Right ventricle myocardium inferior (tissue), 1 donor: Measurements from ENCODE around the gene IL1R1. TPM values are rescaled to one million over a fixed set of nuclear protein-coding genes. Genes with fewer than 3 reads are reported as not detected.
"Not testable (repeated sequence)": the region's sequence is repeated elsewhere in the genome, so short reads cannot be mapped to it uniquely, and the experiment has no call there.

Source experiments
- ATAC-seq: fragments of 200-7000 bp; cut with Tn5 transposase; one replicate; pipeline ENCODE4 v1.9.1; 2020; ENCODE audit warnings: mild to moderate bottlenecking, moderate library complexity
- DNase-seq: peaks from one replicate; pipeline ENCODE4 v3.0.0; 2021; ENCODE audit errors: missing footprints
- intact Hi-C: fragments of 100-400 bp; cut with DNase I; formaldehyde crosslinking; loops from one replicate; pipeline ENCODE4 v1.11.0; 2022
- long read RNA-seq: library from polyadenylated mRNA; unstranded; transcript quantifications from one replicate; pipeline ENCODE4 v2.0.0, GENCODE V29; 2021
- total RNA-seq: library from RNA; stranded (reverse); fragmentation: NEBNext Ultra II Directional; extraction: Animal tissue kit (Norgen Biotek cat#: 25700); gene quantifications from one replicate; pipeline ENCODE4 v1.2.1, GENCODE V29; 2021
- donor health status: DM: no; HTN: yes; CAD: no; lungs with severe emphysema.

IL1R1 gene
- total RNA-seq, result 26.6 TPM
- long read RNA-seq, full-length matches to known transcripts, result 8 of 12 reads
- long read RNA-seq, partial matches to known transcripts, result 0 of 12 reads
- long read RNA-seq, other reads (novel, unspliced or antisense), result 4 of 12 reads

GRCh38 chr2:102141970-102142828, at the start of gene IL1R1:
TSS of gene IL1R1 (plus strand) at chr2:102142746. CDS start at chr2:102157725, 14,979 bp downstream.
- peak; percentile 92 for DNase-seq
- ATAC-seq, result peak; percentile 94
- intact Hi-C loops, result loop anchor here (5.0 kb wide), 2 partner anchors 40 to 70 kb away; no protein-coding TSS in a partner anchor

- intact Hi-C loops, result no loop called here
- DNase-seq, result no peak
- no peak for ATAC-seq
These were observed 48.9 kb upstream of the IL1R1 start for GRCh38 chr2:102093662-102094061.

- DNase-seq (no peak), ATAC-seq (no peak)
- intact Hi-C loops, result no loop called here
These were observed 47.6 kb upstream of the IL1R1 start for GRCh38 chr2:102094917-102095316.

- DNase-seq (no peak), ATAC-seq (no peak)
- intact Hi-C loops, result no loop called here
These were observed 46.4 kb upstream of the IL1R1 start for GRCh38 chr2:102096103-102096502.

GRCh38 chr2:102098756-102099155, 43.8 kb upstream of the IL1R1 start:
- no peak for DNase-seq
- ATAC-seq, result no peak
- intact Hi-C loops, result no loop called here

- ATAC-seq (no peak), DNase-seq (no peak)
- intact Hi-C loops, result loop anchor here (5.0 kb wide), 1 partner anchor 43 kb away; the partner anchor contains the start of gene IL1R1
These were observed 42.8 kb upstream of the IL1R1 start for GRCh38 chr2:102099536-102100298.

GRCh38 chr2:102100371-102101096, 42.0 kb upstream of the IL1R1 start:
- intact Hi-C loops, result loop anchor here (5.0 kb wide), 1 partner anchor 42 kb away; the partner anchor contains the start of gene IL1R1
- no peak for ATAC-seq
- DNase-seq, result no peak

- intact Hi-C loops, result loop anchor here (5.0 kb wide), 1 partner anchor 41 kb away; the partner anchor contains the start of gene IL1R1
- ATAC-seq (no peak), DNase-seq (no peak)
These were observed 41.3 kb upstream of the IL1R1 start for GRCh38 chr2:102101097-102101848.

- intact Hi-C loops, result loop anchor here (5.0 kb wide), 1 partner anchor 40 kb away; the partner anchor contains the start of gene IL1R1
- ATAC-seq, result no peak
- DNase-seq, result no peak
These were observed 40.5 kb upstream of the IL1R1 start for GRCh38 chr2:102101849-102102635.

- intact Hi-C loops, result loop anchor here (5.0 kb wide), 1 partner anchor 40 kb away; the partner anchor contains the start of gene IL1R1
- DNase-seq, ATAC-seq: not testable (repeated sequence)
These were observed 40.0 kb upstream of the IL1R1 start for GRCh38 chr2:102102636-102102948.

GRCh38 chr2:102103284-102103683, 39.3 kb upstream of the IL1R1 start:
- DNase-seq (no peak), ATAC-seq (no peak)
- intact Hi-C loops, result loop anchor here (5.0 kb wide), 1 partner anchor 39 kb away; the partner anchor contains the start of gene IL1R1

- intact Hi-C loops, result loop anchor here (5.0 kb wide), 1 partner anchor 38 kb away; the partner anchor contains the start of gene IL1R1
- DNase-seq (peak; percentile 74), ATAC-seq (peak; percentile 79)
These were observed 38.3 kb upstream of the IL1R1 start for GRCh38 chr2:102103992-102104871.

- intact Hi-C loops, result no loop called here
- ATAC-seq (no peak), DNase-seq (no peak)
These were observed 36.4 kb upstream of the IL1R1 start for GRCh38 chr2:102106133-102106556.

- DNase-seq, ATAC-seq, intact Hi-C loops: not testable (repeated sequence)
These were observed 35.5 kb upstream of the IL1R1 start for GRCh38 chr2:102106813-102107740.

GRCh38 chr2:102107741-102108070, 34.8 kb upstream of the IL1R1 start:
- no peak for ATAC-seq
- intact Hi-C loops, result no loop called here
- DNase-seq, result no peak
